CD1c-positive myeloid dendritic cell (primary cell): ENCODE data around the gene NRXN2.
"Not testable (repeated sequence)": the region's sequence is repeated elsewhere in the genome, so short reads cannot be mapped to it uniquely, and the experiment has no call there.

Experiments
- DNase-seq: peaks from one replicate; pipeline ENCODE4 v3.0.0-alpha.2; 2016; ENCODE audit errors: extremely low spot score

The NRXN2 gene

DNA sequence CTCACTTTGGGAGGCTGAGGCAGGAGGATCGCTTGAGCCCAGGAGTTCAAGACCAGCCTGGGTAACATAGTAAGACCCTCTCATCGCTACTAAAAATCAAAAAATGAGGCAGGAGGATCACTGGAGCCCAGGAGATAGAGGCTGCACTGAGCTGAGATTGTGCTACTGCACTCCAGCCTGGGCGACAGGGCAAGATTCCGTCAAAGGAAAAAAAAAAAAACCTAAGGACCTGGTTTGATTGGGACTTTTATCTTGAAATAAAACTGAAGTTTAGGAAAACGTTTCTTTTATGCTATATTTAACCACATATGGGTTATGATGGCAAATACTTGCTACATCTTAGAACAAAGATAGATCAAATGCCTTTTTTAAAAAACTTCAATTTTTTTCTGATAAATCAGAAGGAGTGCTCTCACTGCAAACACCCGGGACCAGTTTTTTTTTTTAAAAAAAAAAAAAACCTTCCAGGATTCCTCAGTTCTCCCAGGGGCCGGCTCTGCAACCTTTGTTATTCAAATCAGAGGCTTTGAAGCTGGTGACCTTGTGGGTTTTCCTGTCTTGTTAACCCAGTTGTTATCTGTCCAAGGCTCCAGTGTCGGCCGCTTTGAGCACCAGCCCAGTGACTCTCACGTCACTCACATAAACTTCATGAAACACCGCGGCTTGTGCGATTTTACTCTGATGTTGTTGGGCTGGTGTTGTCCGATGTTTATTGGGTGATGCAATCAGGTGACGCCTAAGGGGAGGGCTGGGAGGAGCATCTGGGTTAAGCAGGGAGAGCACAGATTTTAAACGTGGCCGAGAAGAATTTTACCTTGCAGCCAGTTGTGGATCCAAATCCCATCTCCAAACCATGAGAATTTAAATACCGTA is 156.7 kb downstream of the NRXN2 start:
- DNase-seq, result no peak

DNA sequence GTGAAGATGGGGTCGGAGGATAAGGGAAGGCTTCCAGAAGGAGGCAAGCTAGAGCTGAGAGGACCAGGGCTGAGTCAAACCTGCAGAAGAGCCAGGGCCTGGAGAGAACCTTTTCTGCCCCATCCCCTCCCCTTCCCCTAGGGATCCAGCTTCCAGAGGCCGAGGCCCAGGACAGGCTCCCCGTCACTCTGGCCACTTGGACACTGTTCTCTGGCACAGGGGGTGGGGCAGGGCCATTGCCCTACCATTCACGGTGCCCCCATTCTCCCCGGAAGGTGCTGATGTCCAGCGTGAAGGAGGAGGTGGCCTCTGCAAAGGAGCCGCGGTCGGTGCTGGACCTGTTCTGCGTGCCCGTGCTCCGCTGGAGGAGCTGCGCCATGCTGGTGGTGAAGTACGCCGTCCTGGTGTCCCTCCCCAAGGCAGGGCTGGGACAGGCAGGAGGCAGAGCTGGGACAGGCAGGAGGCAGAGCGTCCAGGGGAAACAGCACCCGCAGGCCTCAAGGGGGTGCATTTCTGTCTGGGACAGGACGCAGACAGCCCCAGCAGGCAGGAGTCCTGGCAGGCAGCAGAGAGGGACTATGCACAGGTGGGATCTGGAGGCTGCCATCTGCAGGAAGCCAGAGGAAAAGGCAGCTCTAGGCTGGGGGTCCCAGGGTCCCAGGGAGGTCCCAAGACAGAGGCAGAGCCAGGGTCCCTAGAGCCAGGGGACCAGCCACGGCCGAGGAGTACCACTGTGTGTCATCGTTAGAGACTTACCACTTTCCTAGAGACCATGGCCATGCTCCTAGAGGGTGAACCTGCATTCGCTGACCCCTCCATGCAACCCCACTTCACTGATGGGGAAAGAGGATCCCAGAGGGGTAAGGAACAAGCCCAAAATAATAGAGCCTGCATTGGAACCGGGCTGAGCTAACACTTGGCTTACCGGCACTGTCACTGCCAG is 157.8 kb downstream of the NRXN2 start:
- no peak for DNase-seq

- DNase-seq, result no peak
These were observed 158.6 kb downstream of the NRXN2 start for GRCh38 chr11:64564419-64564818.

GRCh38 chr11:64563966-64564365 is 159.0 kb downstream of the NRXN2 start:
- no peak for DNase-seq

DNA sequence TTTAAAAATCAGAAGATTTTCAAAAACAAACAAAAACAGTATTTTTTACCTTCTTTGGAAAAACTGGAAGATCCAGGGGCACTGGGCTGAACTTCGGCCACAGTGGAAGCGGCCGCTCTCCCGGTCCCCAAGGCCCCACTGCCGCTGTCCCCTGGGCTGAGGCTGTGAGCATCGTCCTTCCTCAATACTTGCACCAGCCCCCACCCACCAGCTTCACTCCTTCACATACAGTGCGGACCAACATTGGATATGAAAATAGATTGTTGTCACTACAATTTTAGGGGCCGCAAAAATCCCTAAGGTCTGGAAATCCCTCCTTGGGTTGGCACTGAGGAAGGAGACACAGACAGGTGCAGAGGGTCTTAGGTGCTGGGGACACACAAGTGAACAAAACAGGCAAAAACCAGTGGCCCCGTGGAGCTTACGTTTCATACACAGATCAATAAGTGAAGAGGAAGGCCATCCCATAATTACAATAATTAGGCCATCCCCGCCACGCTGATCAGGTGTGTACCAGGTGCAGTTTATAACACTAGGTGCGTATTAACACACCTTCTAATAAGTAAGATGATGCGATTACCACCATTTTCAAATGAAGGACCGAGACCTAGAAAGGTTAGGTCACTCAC is 160.2 kb downstream of the NRXN2 start:
- no peak for DNase-seq

DNA sequence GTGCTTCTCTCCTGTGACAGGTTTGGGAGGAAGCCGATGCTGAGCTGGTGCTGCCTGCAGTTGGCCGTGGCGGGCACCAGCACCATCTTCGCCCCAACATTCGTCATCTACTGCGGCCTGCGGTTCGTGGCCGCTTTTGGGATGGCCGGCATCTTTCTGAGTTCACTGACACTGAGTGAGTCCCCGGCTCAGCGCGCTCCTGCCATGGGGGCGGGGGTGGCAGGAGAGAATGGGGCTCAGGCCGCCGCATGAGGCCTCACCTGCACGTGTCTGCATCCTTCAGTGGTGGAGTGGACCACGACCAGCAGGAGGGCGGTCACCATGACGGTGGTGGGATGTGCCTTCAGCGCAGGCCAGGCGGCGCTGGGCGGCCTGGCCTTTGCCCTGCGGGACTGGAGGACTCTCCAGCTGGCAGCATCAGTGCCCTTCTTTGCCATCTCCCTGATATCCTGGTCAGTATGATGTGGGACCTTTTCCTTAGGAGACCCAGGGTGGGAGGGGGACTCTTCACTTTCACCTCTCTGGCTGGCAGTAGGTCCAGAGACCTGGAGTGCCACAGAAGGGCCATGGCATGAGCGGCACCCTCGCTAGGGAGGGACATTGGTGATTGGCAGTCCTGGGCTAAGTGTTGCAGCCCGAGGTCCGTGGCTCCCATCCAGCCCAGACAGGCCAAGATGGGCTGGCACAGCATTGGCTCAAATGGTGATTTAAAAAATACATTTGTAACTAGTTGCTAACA is 160.8 kb downstream of the NRXN2 start:
- DNase-seq, result no peak

- not testable (repeated sequence) for DNase-seq
These were observed 161.6 kb downstream of the NRXN2 start for GRCh38 chr11:64561429-64561828.

DNA sequence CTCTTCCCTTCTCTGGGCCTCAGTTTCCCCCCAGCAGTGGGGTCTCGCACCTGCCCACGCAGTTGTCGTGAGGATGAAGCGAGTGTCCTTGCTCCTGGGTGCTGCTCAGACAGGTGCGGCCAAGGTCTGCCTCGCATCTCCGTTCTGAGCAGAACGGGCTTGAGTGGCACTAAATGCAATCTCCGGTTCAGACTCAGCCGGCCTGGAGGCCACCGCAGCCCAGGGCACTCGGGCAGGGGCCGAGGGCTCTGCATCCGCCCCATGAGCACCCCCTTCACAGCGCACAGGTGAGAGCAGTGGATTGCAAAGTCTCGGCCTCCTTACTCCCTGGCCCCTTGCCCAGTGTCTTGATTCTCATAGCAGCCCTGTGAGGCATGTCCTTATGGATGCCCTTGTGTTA is 162.1 kb downstream of the NRXN2 start:
- no peak for DNase-seq

- no peak for DNase-seq
These were observed 162.7 kb downstream of the NRXN2 start for GRCh38 chr11:64560139-64560771.

GRCh38 chr11:64559351-64560138 is 163.5 kb downstream of the NRXN2 start:
- no peak for DNase-seq

DNA sequence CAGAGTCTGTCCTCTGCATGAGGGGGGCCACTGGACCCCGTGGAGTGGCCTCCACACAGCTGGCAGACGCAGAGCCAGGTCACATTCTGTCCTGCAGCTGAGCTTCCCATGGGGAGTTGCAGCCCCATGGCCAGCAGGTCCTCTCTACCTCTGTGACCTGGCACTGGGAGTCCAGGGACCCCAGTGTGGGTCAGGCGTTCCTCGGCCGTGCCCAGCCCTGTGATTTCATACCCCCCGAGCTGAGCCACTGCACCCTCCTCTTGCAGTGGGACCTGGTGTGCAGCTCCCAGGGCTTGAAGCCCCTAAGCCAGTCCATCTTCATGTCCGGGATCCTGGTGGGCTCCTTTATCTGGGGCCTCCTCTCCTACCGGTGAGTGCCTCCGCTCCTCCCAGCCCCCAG is 164.1 kb downstream of the NRXN2 start:
- DNase-seq, result no peak

GRCh38 chr11:64558065-64558745 is 164.8 kb downstream of the NRXN2 start:
- no peak for DNase-seq

DNA sequence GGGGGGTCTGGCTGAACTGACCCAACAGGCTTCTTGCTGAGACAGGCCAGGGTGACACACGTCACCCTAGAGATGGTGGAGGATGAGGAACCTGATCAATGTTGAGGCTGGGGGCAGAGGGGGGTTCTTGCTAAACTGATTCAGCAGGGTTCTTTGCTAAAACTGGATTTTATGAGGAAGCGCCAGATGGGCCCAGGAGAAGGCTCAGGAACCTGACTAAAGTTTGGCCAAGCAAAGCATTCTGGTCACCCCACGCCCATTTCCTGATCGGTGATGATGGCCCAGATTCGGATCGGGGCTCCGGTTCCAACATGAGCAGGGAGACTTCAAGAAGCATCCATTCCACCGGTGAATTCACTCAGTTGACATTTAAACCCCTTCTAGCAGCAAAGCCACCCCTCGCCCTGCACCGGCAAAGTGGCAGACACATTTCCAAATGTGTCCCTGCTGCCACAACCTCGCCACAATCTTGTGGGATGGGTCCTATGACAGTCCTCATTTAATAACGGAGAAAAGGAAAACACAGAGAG is 166.2 kb downstream of the NRXN2 start:
- DNase-seq, result no peak
